WTC11 (cell line): ENCODE results near the gene COBL. TPM values are rescaled to one million over a fixed set of nuclear protein-coding genes. Genes with fewer than 3 reads are reported as not detected.

Source experiments
- ATAC-seq: fragments of 200-7000 bp; cut with Tn5 transposase; 2 replicates; pipeline ENCODE4 v1.10.0; 2021; ENCODE audit warnings: mild to moderate bottlenecking, moderate library complexity
- CTCF ChIA-PET: fragments of 300-600 bp; sonication (Branson Sonifier 250); formaldehyde crosslinking; loops from one replicate; lab custom pipeline; 2021; ENCODE audit warnings: antibody characterized with exemption; lab: Charles Lee
- POLR2A ChIA-PET: fragments of 350-600 bp; sonication (Branson Sonifier 250); formaldehyde crosslinking; loops from one replicate; lab custom pipeline; 2021; ENCODE audit warnings: antibody characterized with exemption; lab: Charles Lee
- DNase-seq: peaks from one replicate; pipeline ENCODE4 v3.0.0; 2021; ENCODE audit warnings: low spot score
- H3K27ac Mint-ChIP-seq: 2 replicates; pipeline ENCODE4 v1.8.0; 2021; ENCODE audit warnings: mixed read lengths
- H3K27me3 Mint-ChIP-seq: 2 replicates; pipeline ENCODE4 v1.8.0; 2021; ENCODE audit warnings: low read depth, mild to moderate bottlenecking, moderate library complexity, mixed read lengths
- H3K36me3 Mint-ChIP-seq: 2 replicates; pipeline ENCODE4 v1.8.0; 2021; ENCODE audit warnings: mixed read lengths
- H3K4me1 Mint-ChIP-seq: 2 replicates; pipeline ENCODE4 v1.8.0; 2022; ENCODE audit warnings: mixed read lengths
- H3K4me3 Mint-ChIP-seq: 2 replicates; pipeline ENCODE4 v1.8.0; 2021; ENCODE audit warnings: mild to moderate bottlenecking, moderate library complexity, mixed read lengths
- H3K9me3 Mint-ChIP-seq: 2 replicates; pipeline ENCODE4 v1.8.0; 2021; ENCODE audit warnings: mixed read lengths
- ATF1 ChIP-seq: sonication (generic); formaldehyde crosslinking; IDR thresholded peaks from 2 replicates; pipeline ENCODE4 v1.8.1; 2023; ENCODE audit warnings: mild to moderate bottlenecking, moderate library complexity, missing genetic modification reagents
- ATF2 ChIP-seq: sonication (generic); formaldehyde crosslinking; IDR thresholded peaks from 2 replicates; pipeline ENCODE4 v1.8.1; 2022; ENCODE audit warnings: low read depth, missing genetic modification reagents, borderline replicate concordance
- ATF3 ChIP-seq: sonication (generic); formaldehyde crosslinking; conservative IDR thresholded peaks from 2 replicates; pipeline ENCODE4 v1.8.1; 2022; ENCODE audit warnings: mild to moderate bottlenecking, missing genetic modification reagents
- ATF6 ChIP-seq: sonication (generic); formaldehyde crosslinking; IDR thresholded peaks from 2 replicates; pipeline ENCODE4 v1.8.1; 2023; ENCODE audit warnings: mild to moderate bottlenecking, missing genetic modification reagents
- CDX4 ChIP-seq: fragments of 250-450 bp; sonication (Bioruptor Pico); IDR thresholded peaks from 2 replicates; pipeline ENCODE4 v1.9.0; 2021; ENCODE audit warnings: moderate library complexity, mild to moderate bottlenecking, inconsistent platforms, borderline replicate concordance
- CREB1 ChIP-seq: sonication (generic); formaldehyde crosslinking; IDR thresholded peaks from 2 replicates; pipeline ENCODE4 v1.8.0; 2023; ENCODE audit warnings: mild to moderate bottlenecking, missing genetic modification reagents
- CREM ChIP-seq: sonication (generic); formaldehyde crosslinking; IDR thresholded peaks from 2 replicates; pipeline ENCODE4 v1.8.1; 2022; ENCODE audit warnings: mild to moderate bottlenecking, missing genetic modification reagents, moderate library complexity
- CTCF ChIP-seq: fragments of 200-600 bp; IDR thresholded peaks from 2 replicates; pipeline ENCODE4 v1.8.0; 2022; ENCODE audit warnings: antibody characterized with exemption
- JUN ChIP-seq: sonication (generic); formaldehyde crosslinking; IDR thresholded peaks from 2 replicates; pipeline ENCODE4 v1.8.0; 2023; ENCODE audit warnings: mild to moderate bottlenecking, missing genetic modification reagents
- MAX ChIP-seq: sonication (generic); formaldehyde crosslinking; IDR thresholded peaks from 2 replicates; pipeline ENCODE4 v1.8.0; 2022; ENCODE audit warnings: mild to moderate bottlenecking, missing genetic modification reagents
- NR2C2 ChIP-seq: sonication (generic); formaldehyde crosslinking; IDR thresholded peaks from 2 replicates; pipeline ENCODE4 v1.8.0; 2022; ENCODE audit warnings: mild to moderate bottlenecking, missing genetic modification reagents
- OVOL2 ChIP-seq: fragments of 250-450 bp; sonication (Bioruptor Pico); IDR thresholded peaks from 2 replicates; pipeline ENCODE4 v1.9.0; 2021; ENCODE audit warnings: mild to moderate bottlenecking, borderline replicate concordance
- RORB ChIP-seq: fragments of 250-450 bp; sonication (Bioruptor Pico); IDR thresholded peaks from 2 replicates; pipeline ENCODE4 v1.9.0; 2021; ENCODE audit warnings: mild to moderate bottlenecking
- SMAD4 ChIP-seq: sonication (generic); formaldehyde crosslinking; IDR thresholded peaks from 2 replicates; pipeline ENCODE4 v1.8.0; 2022; ENCODE audit warnings: mild to moderate bottlenecking, missing genetic modification reagents
- USF1 ChIP-seq: sonication (generic); formaldehyde crosslinking; IDR thresholded peaks from 2 replicates; pipeline ENCODE4 v1.8.0; 2022; ENCODE audit warnings: mild to moderate bottlenecking, missing genetic modification reagents
- USF2 ChIP-seq: sonication (generic); formaldehyde crosslinking; IDR thresholded peaks from 2 replicates; pipeline ENCODE4 v1.8.1; 2023; ENCODE audit warnings: mild to moderate bottlenecking, missing genetic modification reagents, moderate library complexity
- ZMAT4 ChIP-seq: fragments of 250-450 bp; sonication (Bioruptor Pico); IDR thresholded peaks from 2 replicates; pipeline ENCODE4 v1.9.0; 2021; ENCODE audit warnings: mild to moderate bottlenecking
- ZNF232 ChIP-seq: sonication (generic); formaldehyde crosslinking; IDR thresholded peaks from 2 replicates; pipeline ENCODE4 v1.8.0; 2022; ENCODE audit warnings: mild to moderate bottlenecking, missing genetic modification reagents
- ZNF671 ChIP-seq: fragments of 250-450 bp; sonication (Bioruptor Pico); IDR thresholded peaks from 2 replicates; pipeline ENCODE4 v1.8.0; 2021; ENCODE audit warnings: mild to moderate bottlenecking
- total RNA-seq: library from RNA; stranded (reverse); gene quantifications from 3 replicates; pipeline ENCODE4 v1.2.3, GENCODE V29; 2021

Gene COBL
- total RNA-seq, 1 experiment from 2014 or later = 36.5 TPM

GRCh38 chr7:51301806-51302205 is 14.8 kb downstream of the COBL start (continued):
- no peak for TF ChIP-seq CTCF
- no peak for TF ChIP-seq NR2C2
- no peak for TF ChIP-seq CREB1 (CRISPR knock-in tag)
- no peak for TF ChIP-seq RORB (CRISPR knock-in tag)
- no peak for TF ChIP-seq USF2
- no peak for TF ChIP-seq CDX4 (CRISPR knock-in tag)

GRCh38 chr7:51300762-51301674 is 15.6 kb downstream of the COBL start:
- peaks cover 40% of the 10 kb centered on the region for H3K4me1 Mint-ChIP-seq
- POLR2A ChIA-PET = no interaction called here
- H3K27ac Mint-ChIP-seq = peak overlapping the region; percentile 46
- no peak for ATAC-seq
- H3K9me3 Mint-ChIP-seq = no peaks in the 10 kb centered on the region
- TF ChIP-seq OVOL2 (no peak), SMAD4 (CRISPR knock-in tag) (no peak), ATF2 (no peak), ZMAT4 (no peak)
- H3K4me3 Mint-ChIP-seq = no peak overlapping the region
- DNase-seq = no peak
- H3K27me3 Mint-ChIP-seq = no peaks in the 10 kb centered on the region
- no peaks in the 10 kb centered on the region for H3K36me3 Mint-ChIP-seq
- CTCF ChIA-PET = interaction anchor here (0.9 to 1.6 kb wide), 4 partner anchors 21 to 138 kb away, joined by 3 to 5 read pairs (median 4); no protein-coding TSS in a partner anchor

GRCh38 chr7:51299391-51300133 is 17.0 kb downstream of the COBL start:
- H3K9me3 Mint-ChIP-seq = no peaks in the 10 kb centered on the region
- no peak for DNase-seq
- H3K36me3 Mint-ChIP-seq = no peaks in the 10 kb centered on the region
- peak; percentile 70 for ATAC-seq
- no peaks in the 10 kb centered on the region for H3K27me3 Mint-ChIP-seq
- TF ChIP-seq ATF6 (CRISPR knock-in tag) (no peak), ATF3 (no peak), ATF1 (CRISPR knock-in tag) (no peak), CREM (no peak), MAX (CRISPR knock-in tag) (no peak), ZNF671 (CRISPR knock-in tag) (no peak), JUN (CRISPR knock-in tag) (no peak), ZNF232 (no peak), USF1 (CRISPR knock-in tag) (no peak)
- peaks cover 33% of the 10 kb centered on the region for H3K4me1 Mint-ChIP-seq
- ChIA-PET POLR2A (no interaction called here), CTCF (interaction anchor here (0.6 to 3.0 kb wide), 5 partner anchors 20 to 137 kb away, joined by 3 to 9 read pairs (median 3); no protein-coding TSS in a partner anchor)
- H3K4me3 Mint-ChIP-seq = no peak overlapping the region
- H3K27ac Mint-ChIP-seq = no peak overlapping the region
